Astrocyte (in vitro differentiated cells and primary cell): ENCODE results near the gene CYP2F1. TPM values are rescaled to one million over a fixed set of nuclear protein-coding genes. Genes with fewer than 3 reads are reported as not detected.

Source experiments
- DNase-seq: peaks from one replicate; pipeline ENCODE4 v3.0.0-alpha.2; 2010; ENCODE audit warnings: low read depth
- FAIRE-seq: peaks from 2 replicates; lab custom pipeline; 2011; peaks lifted over from hg19 to GRCh38; lab: Jason Lieb, UNC
- H2AFZ ChIP-seq: 2 replicates; pipeline ENCODE4 v1.6.0; 2012; ENCODE audit warnings: low read depth, low read length, inconsistent platforms
- H3K27ac ChIP-seq: 2 replicates; pipeline ENCODE4 v1.5.1; 2011; ENCODE audit warnings: low read depth, low read length, inconsistent platforms
- H3K27me3 ChIP-seq: 2 replicates; pipeline ENCODE4 v1.6.0; 2011; ENCODE audit warnings: low read length, inconsistent platforms; ENCODE audit not compliant: insufficient read depth
- H3K36me3 ChIP-seq: 2 replicates; pipeline ENCODE4 v1.5.1; 2011; ENCODE audit warnings: low read length, inconsistent platforms; ENCODE audit not compliant: insufficient read depth
- H3K4me1 ChIP-seq: 2 replicates; pipeline ENCODE4 v1.5.1; 2011; ENCODE audit warnings: low read length, inconsistent platforms; ENCODE audit not compliant: insufficient read depth
- H3K4me2 ChIP-seq: 2 replicates; pipeline ENCODE4 v1.6.0; 2012; ENCODE audit warnings: low read length, inconsistent platforms
- H3K4me3 ChIP-seq: 2 replicates; pipeline ENCODE4 v1.5.1; 2011; ENCODE audit warnings: low read depth, mild to moderate bottlenecking, low read length, inconsistent platforms; ENCODE audit not compliant: insufficient read depth
- H3K79me2 ChIP-seq: 2 replicates; pipeline ENCODE4 v1.6.0; 2012; ENCODE audit warnings: mild to moderate bottlenecking, low read length, inconsistent platforms; ENCODE audit not compliant: insufficient read depth
- H3K9ac ChIP-seq: 2 replicates; pipeline ENCODE4 v1.6.0; 2012; ENCODE audit warnings: mild to moderate bottlenecking, low read length, inconsistent platforms
- H3K9me3 ChIP-seq: 2 replicates; pipeline ENCODE4 v1.5.1; 2012; ENCODE audit warnings: low read depth, mild to moderate bottlenecking, low read length, inconsistent platforms; ENCODE audit not compliant: insufficient read depth
- H4K20me1 ChIP-seq: 2 replicates; pipeline ENCODE4 v1.6.0; 2012; ENCODE audit warnings: low read length, inconsistent platforms; ENCODE audit not compliant: insufficient read depth
- H3K27ac Mint-ChIP-seq: one replicate; pipeline ENCODE4 v1.8.0; 2021; ENCODE audit warnings: mild to moderate bottlenecking, mixed read lengths; ENCODE audit not compliant: unreplicated experiment
- H3K27me3 Mint-ChIP-seq: one replicate; pipeline ENCODE4 v1.8.0; 2021; ENCODE audit warnings: low read depth, mixed read lengths; ENCODE audit not compliant: unreplicated experiment
- H3K36me3 Mint-ChIP-seq: one replicate; pipeline ENCODE4 v1.8.0; 2021; ENCODE audit warnings: low read depth, mixed read lengths; ENCODE audit not compliant: unreplicated experiment
- H3K4me1 Mint-ChIP-seq: one replicate; pipeline ENCODE4 v1.8.0; 2021; ENCODE audit warnings: low read depth, mixed read lengths; ENCODE audit not compliant: unreplicated experiment
- H3K4me3 Mint-ChIP-seq: one replicate; pipeline ENCODE4 v1.8.0; 2021; ENCODE audit warnings: mild to moderate bottlenecking, moderate library complexity, mixed read lengths; ENCODE audit not compliant: unreplicated experiment
- H3K9me3 Mint-ChIP-seq: one replicate; pipeline ENCODE4 v1.8.0; 2021; ENCODE audit warnings: mild to moderate bottlenecking, mixed read lengths; ENCODE audit not compliant: unreplicated experiment
- EZH2 ChIP-seq: IDR thresholded peaks from 2 replicates; pipeline ENCODE4 v1.6.1; 2012; ENCODE audit warnings: mild to moderate bottlenecking, low read length, inconsistent platforms; ENCODE audit not compliant: insufficient read depth
- total RNA-seq: library from RNA; stranded (reverse); gene quantifications from 2 replicates; pipeline ENCODE4 v1.2.1, GENCODE V29; 2021
- TF ChIP-seq, protein P1 (sequence below): IDR thresholded peaks from 2 replicates; pipeline ENCODE4 v1.5.1; 2011; ENCODE audit warnings: low read depth, mild to moderate bottlenecking, inconsistent platforms, low read length, moderate library complexity; ENCODE audit not compliant: insufficient read depth

Gene CYP2F1
- total RNA-seq, 1 donor from 2014 or later, result not detected

DNA sequence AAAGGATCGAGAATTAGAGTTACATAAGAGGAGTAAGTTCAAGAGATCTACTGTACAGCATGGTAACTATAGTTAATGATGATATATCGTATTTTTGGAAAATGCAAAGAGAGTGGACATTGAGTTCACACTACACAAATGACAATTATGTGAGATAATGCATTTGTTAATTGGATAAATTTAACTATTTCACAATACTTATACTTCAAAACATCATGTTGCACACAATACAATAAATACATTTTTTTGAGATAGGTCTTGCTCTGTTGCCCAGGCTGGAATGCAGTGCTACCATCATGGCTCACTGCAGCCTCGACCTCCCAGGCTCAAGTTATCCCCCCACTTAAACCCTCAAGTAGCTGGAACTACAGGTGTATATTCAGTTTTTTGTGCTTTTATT lies 8.1 kb upstream of the CYP2F1 start:
- peaks cover 24% of the 10 kb centered on the region for H3K9me3 Mint-ChIP-seq
- Histone ChIP-seq H3K27ac (no peak overlapping the region), H3K9ac (no peak overlapping the region), H3K36me3 (no peaks in the 10 kb centered on the region), H3K4me2 (no peak overlapping the region), H3K79me2 (no peaks in the 10 kb centered on the region), H2AFZ (no peak overlapping the region), H3K9me3 (no peaks in the 10 kb centered on the region), H3K4me3 (no peak overlapping the region), H3K4me1 (no peaks in the 10 kb centered on the region), H4K20me1 (no peaks in the 10 kb centered on the region), H3K27me3 (no peaks in the 10 kb centered on the region)
- peaks cover 12% of the 10 kb centered on the region for H3K27me3 Mint-ChIP-seq
- no peak for TF ChIP-seq EZH2
- TF ChIP-seq, protein P1, sequence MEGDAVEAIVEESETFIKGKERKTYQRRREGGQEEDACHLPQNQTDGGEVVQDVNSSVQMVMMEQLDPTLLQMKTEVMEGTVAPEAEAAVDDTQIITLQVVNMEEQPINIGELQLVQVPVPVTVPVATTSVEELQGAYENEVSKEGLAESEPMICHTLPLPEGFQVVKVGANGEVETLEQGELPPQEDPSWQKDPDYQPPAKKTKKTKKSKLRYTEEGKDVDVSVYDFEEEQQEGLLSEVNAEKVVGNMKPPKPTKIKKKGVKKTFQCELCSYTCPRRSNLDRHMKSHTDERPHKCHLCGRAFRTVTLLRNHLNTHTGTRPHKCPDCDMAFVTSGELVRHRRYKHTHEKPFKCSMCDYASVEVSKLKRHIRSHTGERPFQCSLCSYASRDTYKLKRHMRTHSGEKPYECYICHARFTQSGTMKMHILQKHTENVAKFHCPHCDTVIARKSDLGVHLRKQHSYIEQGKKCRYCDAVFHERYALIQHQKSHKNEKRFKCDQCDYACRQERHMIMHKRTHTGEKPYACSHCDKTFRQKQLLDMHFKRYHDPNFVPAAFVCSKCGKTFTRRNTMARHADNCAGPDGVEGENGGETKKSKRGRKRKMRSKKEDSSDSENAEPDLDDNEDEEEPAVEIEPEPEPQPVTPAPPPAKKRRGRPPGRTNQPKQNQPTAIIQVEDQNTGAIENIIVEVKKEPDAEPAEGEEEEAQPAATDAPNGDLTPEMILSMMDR, result no peak
- no peak for FAIRE-seq
- DNase-seq, result no peak
- no peak overlapping the region for H3K27ac Mint-ChIP-seq
- H3K36me3 Mint-ChIP-seq, result no peaks in the 10 kb centered on the region
- H3K4me3 Mint-ChIP-seq, result no peak overlapping the region
- H3K4me1 Mint-ChIP-seq, result no peaks in the 10 kb centered on the region

DNA sequence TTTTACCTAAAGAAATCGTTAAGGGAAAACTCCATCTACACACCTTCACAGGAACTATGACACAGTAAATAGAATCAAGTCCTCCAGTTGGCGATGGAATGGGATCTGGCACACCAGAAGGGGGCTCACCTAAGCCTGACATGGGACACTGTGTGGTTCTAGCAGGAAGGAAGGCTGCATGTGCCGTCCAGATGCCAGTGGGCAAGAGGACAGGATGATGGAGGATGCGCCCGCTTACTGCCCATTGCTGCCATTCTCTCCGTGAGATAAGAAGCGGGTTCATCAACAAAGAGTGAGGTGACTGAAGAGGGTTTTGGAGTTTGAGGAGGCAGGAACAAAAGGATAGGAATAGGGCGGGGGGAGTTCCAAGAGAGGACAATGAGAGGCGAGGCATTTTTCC lies 2.9 kb upstream of the CYP2F1 start:
- TF ChIP-seq, protein P1, result no peak
- no peak for TF ChIP-seq EZH2
- Histone ChIP-seq H3K36me3 (no peaks in the 10 kb centered on the region), H3K4me1 (no peaks in the 10 kb centered on the region), H3K27ac (no peak overlapping the region), H3K9me3 (no peaks in the 10 kb centered on the region), H3K4me3 (no peak overlapping the region), H3K27me3 (no peaks in the 10 kb centered on the region), H3K9ac (no peak overlapping the region), H3K79me2 (no peaks in the 10 kb centered on the region), H2AFZ (no peak overlapping the region), H3K4me2 (no peak overlapping the region), H4K20me1 (no peaks in the 10 kb centered on the region)
- Mint-ChIP-seq H3K36me3 (no peaks in the 10 kb centered on the region), H3K27ac (no peak overlapping the region), H3K4me1 (no peaks in the 10 kb centered on the region), H3K9me3 (peaks cover 7% of the 10 kb centered on the region), H3K4me3 (no peak overlapping the region), H3K27me3 (peaks cover 30% of the 10 kb centered on the region)
- DNase-seq (no peak), FAIRE-seq (no peak)

DNA sequence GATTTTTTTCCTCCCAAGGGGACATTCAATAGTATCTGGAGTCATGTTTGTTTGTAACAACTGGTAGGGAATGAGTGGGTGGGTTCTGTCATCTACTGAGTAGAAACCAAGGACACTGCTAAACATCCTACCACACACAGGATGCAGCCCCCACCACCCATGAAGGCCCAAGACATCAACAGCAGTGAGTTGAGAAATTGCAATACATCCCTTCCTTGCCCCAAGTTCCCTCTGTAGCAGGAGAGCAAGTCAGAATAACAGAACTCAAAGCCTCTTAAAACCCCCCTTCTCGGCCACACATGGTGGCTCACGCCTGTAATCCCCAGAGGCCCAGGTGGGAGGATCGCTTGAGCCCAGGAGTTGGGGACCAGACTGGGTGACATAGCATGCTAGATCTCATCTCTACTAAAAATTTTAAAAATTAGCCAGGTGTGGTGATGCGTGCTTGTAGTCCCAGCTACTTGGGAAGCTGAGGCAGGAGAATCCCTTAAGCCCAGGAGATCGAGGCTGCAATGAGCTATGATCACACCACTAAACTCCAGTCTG lies 2.4 kb upstream of the CYP2F1 start:
- no peak for TF ChIP-seq EZH2
- TF ChIP-seq, protein P1, result no peak
- H3K4me2 ChIP-seq, result no peak overlapping the region
- H3K27me3 Mint-ChIP-seq, result peaks cover 34% of the 10 kb centered on the region
- no peak for DNase-seq
- no peaks in the 10 kb centered on the region for H3K27me3 ChIP-seq
- no peaks in the 10 kb centered on the region for H3K79me2 ChIP-seq
- FAIRE-seq, result no peak
- H3K4me3 ChIP-seq, result no peak overlapping the region
- H3K4me1 Mint-ChIP-seq, result no peaks in the 10 kb centered on the region
- no peaks in the 10 kb centered on the region for H3K36me3 ChIP-seq
- no peak overlapping the region for H3K4me3 Mint-ChIP-seq
- H3K9ac ChIP-seq, result no peak overlapping the region
- H2AFZ ChIP-seq, result no peak overlapping the region
- H3K36me3 Mint-ChIP-seq, result no peaks in the 10 kb centered on the region
- H3K9me3 Mint-ChIP-seq, result peaks cover 9% of the 10 kb centered on the region
- no peaks in the 10 kb centered on the region for H4K20me1 ChIP-seq
- H3K4me1 ChIP-seq, result no peaks in the 10 kb centered on the region
- H3K27ac Mint-ChIP-seq, result no peak overlapping the region
- no peak overlapping the region for H3K27ac ChIP-seq
- H3K9me3 ChIP-seq, result no peaks in the 10 kb centered on the region
